Kidney tubule cell (primary cell): ENCODE data around the gene BCAP29.

Source experiments
- DNase-seq: peaks from one replicate; pipeline ENCODE4 v3.0.0-alpha.2; 2018; ENCODE audit warnings: low spot score

Gene BCAP29

DNA sequence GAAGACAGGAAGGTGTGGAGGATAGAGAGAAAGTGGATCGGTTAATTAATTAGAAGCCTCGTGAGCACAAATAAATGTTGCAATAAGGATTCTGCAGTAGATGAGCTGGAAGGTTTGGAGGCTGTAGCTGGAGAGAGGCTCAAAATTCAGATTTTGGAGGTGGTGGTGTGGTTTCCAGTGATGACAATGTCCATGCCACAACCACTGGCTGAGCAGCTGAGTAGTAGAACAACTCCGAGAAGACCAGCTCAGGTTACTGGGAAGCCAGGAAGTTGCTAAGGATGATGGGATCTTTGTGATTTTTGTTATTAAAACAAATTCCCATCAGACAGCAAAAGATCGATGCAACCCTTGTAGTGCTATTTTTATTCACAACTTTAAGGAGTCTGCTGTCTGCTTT lies 88.2 kb downstream of the BCAP29 start:
- DNase-seq = no peak
